Hematopoietic multipotent progenitor cell treated with erythropoietin and hydrocortisone succinate and interleukin-3 and kit ligand, for 4 days (in vitro differentiated cells): Measurements from ENCODE around the gene CAMK1.
A peak's percentile ranks its signal among the peaks of the same experiment; 100 is the strongest.

Source experiments
- DNase-seq: peaks from one replicate; pipeline ENCODE4 v3.0.0-alpha.2; 2015

The CAMK1 gene

GRCh38 chr3:9769426-9770275 lies at the start of gene CAMK1:
CAMK1 (minus strand) TSS chr3:9769947; CDS start chr3:9767749, 2,198 bp downstream.
- DNase-seq, result peak; percentile 84

- no peak for DNase-seq
These were observed 49.1 kb upstream of the CAMK1 start for GRCh38 chr3:9818666-9819335.

GRCh38 chr3:9817436-9817835 lies 47.7 kb upstream of the CAMK1 start:
- DNase-seq, result no peak

- no peak for DNase-seq
These were observed 46.2 kb upstream of the CAMK1 start for GRCh38 chr3:9815986-9816385.

- no peak for DNase-seq
These were observed 43.2 kb upstream of the CAMK1 start for GRCh38 chr3:9812870-9813483.

GRCh38 chr3:9810846-9811245 lies 41.1 kb upstream of the CAMK1 start:
- no peak for DNase-seq

GRCh38 chr3:9810433-9810770 lies 40.7 kb upstream of the CAMK1 start:
- DNase-seq, result no peak

- peak; percentile 88 for DNase-seq
These were observed 40.1 kb upstream of the CAMK1 start, which contains the start of gene TTLL3 for GRCh38 chr3:9809615-9810432. TTLL3 (plus strand) TSS chr3:9810262; CDS start chr3:9810662, 400 bp downstream.

- no peak for DNase-seq
These were observed 39.5 kb upstream of the CAMK1 start for GRCh38 chr3:9809239-9809614.

- DNase-seq, result peak; percentile 85
These were observed 38.7 kb upstream of the CAMK1 start for GRCh38 chr3:9808345-9809037.

GRCh38 chr3:9807981-9808344 lies 38.2 kb upstream of the CAMK1 start:
- no peak for DNase-seq

GRCh38 chr3:9806688-9807589 lies 37.2 kb upstream of the CAMK1 start:
- DNase-seq, result no peak

- DNase-seq, result no peak
These were observed 36.4 kb upstream of the CAMK1 start for GRCh38 chr3:9806137-9806536.

- no peak for DNase-seq
These were observed 35.2 kb upstream of the CAMK1 start for GRCh38 chr3:9804996-9805395.

- DNase-seq, result no peak
These were observed 33.7 kb upstream of the CAMK1 start for GRCh38 chr3:9803494-9803893.

- peak; percentile 30 for DNase-seq
These were observed 30.8 kb upstream of the CAMK1 start for GRCh38 chr3:9800529-9800928.

GRCh38 chr3:9797196-9797945 lies 27.6 kb upstream of the CAMK1 start:
- DNase-seq, result no peak

- no peak for DNase-seq
These were observed 25.5 kb upstream of the CAMK1 start for GRCh38 chr3:9795207-9795606.

- DNase-seq, result no peak
These were observed 24.7 kb upstream of the CAMK1 start for GRCh38 chr3:9794400-9794799.

GRCh38 chr3:9793161-9793781 lies 23.5 kb upstream of the CAMK1 start:
- DNase-seq, result peak; percentile 78
